GM23338 (cell line): ENCODE data around the gene KRT15. TPM values are rescaled to one million over a fixed set of nuclear protein-coding genes. Genes with fewer than 3 reads are reported as not detected.

Source experiments
- ATAC-seq: fragments of 200-7000 bp; cut with Tn5 transposase; 3 replicates; pipeline ENCODE4 v1.9.1; 2020
- DNase-seq: peaks from one replicate; pipeline ENCODE4 v3.0.0-alpha.2; 2015; ENCODE audit warnings: low spot score
- H2AFZ ChIP-seq: fragments of 200-600 bp; sonication (generic); 2 replicates; pipeline ENCODE4 v1.8.0; 2016; ENCODE audit warnings: antibody characterized with exemption, mild to moderate bottlenecking, moderate library complexity
- H3F3A ChIP-seq: fragments of 200-600 bp; sonication (generic); replicated peaks from 2 replicates; pipeline ENCODE4 v1.8.0; 2017; ENCODE audit warnings: antibody characterized with exemption, mixed run types, low read depth
- H3K27ac ChIP-seq: fragments of 200-600 bp; sonication (generic); 2 replicates; pipeline ENCODE4 v1.6.1; 2016; ENCODE audit warnings: low read depth
- H3K27me3 ChIP-seq: fragments of 200-600 bp; sonication (generic); 2 replicates; pipeline ENCODE4 v1.8.0; 2016; ENCODE audit warnings: mild to moderate bottlenecking, mixed run types, moderate library complexity; ENCODE audit not compliant: insufficient read depth
- H3K36me3 ChIP-seq: fragments of 200-600 bp; sonication (generic); 2 replicates; pipeline ENCODE4 v1.8.0; 2016; ENCODE audit warnings: mild to moderate bottlenecking; ENCODE audit not compliant: insufficient read depth
- H3K4me1 ChIP-seq: fragments of 200-600 bp; sonication (generic); 2 replicates; pipeline ENCODE4 v1.8.0; 2016; ENCODE audit warnings: mild to moderate bottlenecking, moderate library complexity; ENCODE audit not compliant: insufficient read depth
- H3K4me2 ChIP-seq: fragments of 200-600 bp; sonication (generic); 2 replicates; pipeline ENCODE4 v1.7.1; 2017; ENCODE audit warnings: mixed run types
- H3K4me3 ChIP-seq: fragments of 200-600 bp; sonication (generic); 2 replicates; pipeline ENCODE4 v1.6.1; 2016; ENCODE audit warnings: mixed run types
- H3K79me2 ChIP-seq: fragments of 200-600 bp; sonication (generic); replicated peaks from 2 replicates; pipeline ENCODE4 v1.8.0; 2017; ENCODE audit warnings: mild to moderate bottlenecking; ENCODE audit not compliant: insufficient read depth
- H3K9me2 ChIP-seq: fragments of 200-600 bp; sonication (generic); 2 replicates; pipeline ENCODE4 v1.8.0; 2017; ENCODE audit not compliant: insufficient read depth
- H4K20me1 ChIP-seq: fragments of 200-600 bp; sonication (generic); replicated peaks from 2 replicates; pipeline ENCODE4 v1.8.0; 2017; ENCODE audit warnings: mild to moderate bottlenecking; ENCODE audit not compliant: insufficient read depth
- H3K27ac Mint-ChIP-seq: 2 replicates; pipeline ENCODE4 v1.8.0; 2020; ENCODE audit warnings: inconsistent platforms, mild to moderate bottlenecking, moderate library complexity, mixed read lengths
- H3K27me3 Mint-ChIP-seq: 3 replicates; pipeline ENCODE4 v1.8.0; 2022; ENCODE audit warnings: low read depth, mild to moderate bottlenecking, moderate library complexity, mixed read lengths, inconsistent platforms; ENCODE audit not compliant: insufficient read depth, poor library complexity
- H3K36me3 Mint-ChIP-seq: 3 replicates; pipeline ENCODE4 v1.8.0; 2021; ENCODE audit warnings: low read depth, mild to moderate bottlenecking, inconsistent platforms, moderate library complexity, mixed read lengths
- H3K4me1 Mint-ChIP-seq: 3 replicates; pipeline ENCODE4 v1.8.0; 2020; ENCODE audit warnings: mild to moderate bottlenecking, inconsistent platforms, mixed read lengths
- H3K4me3 Mint-ChIP-seq: 3 replicates; pipeline ENCODE4 v1.8.0; 2021; ENCODE audit warnings: moderate library complexity, mild to moderate bottlenecking, inconsistent platforms, mixed read lengths
- H3K9me3 Mint-ChIP-seq: 3 replicates; pipeline ENCODE4 v1.8.0; 2020; ENCODE audit warnings: moderate library complexity, mild to moderate bottlenecking, inconsistent platforms, mixed read lengths
- CREB1 ChIP-seq: fragments of 250-450 bp; sonication (Bioruptor Pico); IDR thresholded peaks from 2 replicates; pipeline ENCODE4 v1.5.0; 2020; ENCODE audit warnings: low read depth, mild to moderate bottlenecking, moderate library complexity
- ETS1 ChIP-seq: IDR thresholded peaks from 2 replicates; pipeline ENCODE4 v1.6.1; 2016; ENCODE audit warnings: antibody characterized with exemption
- EZH2 ChIP-seq: fragments of 200-600 bp; sonication (generic); IDR thresholded peaks from one replicate; pipeline ENCODE4 v1.8.0; 2017; ENCODE audit warnings: antibody characterized with exemption, mild to moderate bottlenecking, low read depth; ENCODE audit not compliant: unreplicated experiment
- EZH2phosphoT487 ChIP-seq: fragments of 200-600 bp; sonication (generic); IDR thresholded peaks from one replicate; pipeline ENCODE4 v1.8.1; 2018; ENCODE audit warnings: antibody characterized with exemption; ENCODE audit not compliant: unreplicated experiment
- NANOG ChIP-seq: IDR thresholded peaks from 2 replicates; pipeline ENCODE4 v1.6.1; 2016; ENCODE audit warnings: antibody characterized with exemption, borderline replicate concordance
- POLR2AphosphoS5 ChIP-seq: IDR thresholded peaks from 2 replicates; pipeline ENCODE4 v1.6.1; 2016; ENCODE audit warnings: antibody characterized with exemption, low read depth
- STAT1 ChIP-seq: IDR thresholded peaks from one replicate; pipeline ENCODE4 v1.6.1; 2016; ENCODE audit warnings: antibody characterized with exemption; ENCODE audit not compliant: unreplicated experiment
- ZNF114 ChIP-seq: fragments of 250-450 bp; sonication (Bioruptor Pico); IDR thresholded peaks from 2 replicates; pipeline ENCODE4 v1.5.0; 2020; ENCODE audit warnings: mild to moderate bottlenecking, moderate library complexity
- ZNF331 ChIP-seq: fragments of 250-450 bp; sonication (Bioruptor Pico); IDR thresholded peaks from 2 replicates; pipeline ENCODE4 v1.5.0; 2020; ENCODE audit warnings: low read depth, mild to moderate bottlenecking, moderate library complexity
- ZNF462 ChIP-seq: fragments of 250-450 bp; sonication (Bioruptor Pico); IDR thresholded peaks from 2 replicates; pipeline ENCODE4 v1.5.0; 2020; ENCODE audit warnings: mild to moderate bottlenecking, moderate library complexity
- polyA plus RNA-seq: library from polyadenylated mRNA; unstranded; fragments of >200 nt; fragmentation: Nextera tagmentation; extraction: Ambion mirVana; gene quantifications from 2 replicates; pipeline ENCODE4 v1.2.1, GENCODE V29; 2016
- total RNA-seq: library from RNA; depleted of rRNA; stranded (reverse); fragments of >200 nt; shearing (Covaris generic); gene quantifications from 2 replicates; pipeline ENCODE4 v1.2.3, GENCODE V29; 2014
- TF ChIP-seq, protein P1 (sequence below): IDR thresholded peaks from one replicate; pipeline ENCODE4 v1.6.1; 2018; ENCODE audit warnings: antibody characterized with exemption; ENCODE audit not compliant: unreplicated experiment

Gene KRT15
- total and polyA plus RNA-seq, 2 experiments from 2014 or later: 0.03 TPM; not detected in 1

DNA sequence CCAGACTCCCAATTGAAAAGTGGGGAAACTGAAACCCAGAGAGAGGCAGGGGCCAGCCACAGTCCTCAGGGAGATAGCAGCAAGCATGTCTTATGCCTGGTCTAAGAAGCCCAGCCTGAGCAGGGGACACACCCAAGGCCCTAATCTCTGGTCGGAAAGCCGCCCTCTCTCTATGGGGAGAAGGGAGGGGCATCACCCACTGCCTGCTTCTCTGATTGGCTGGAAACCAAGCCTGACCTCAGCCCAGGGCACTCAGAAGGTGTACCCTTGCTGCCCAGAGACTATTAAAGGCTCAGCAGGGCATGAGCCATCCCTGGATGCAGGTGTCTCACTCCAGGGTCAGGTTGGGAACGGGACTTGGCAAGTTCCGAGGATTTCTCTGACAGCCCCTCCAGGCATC, 7.6 kb downstream of the KRT15 start:
- Mint-ChIP-seq H3K36me3 (no peaks in the 10 kb centered on the region), H3K4me1 (peaks cover 28% of the 10 kb centered on the region), H3K27me3 (peaks cover 18% of the 10 kb centered on the region), H3K4me3 (no peak overlapping the region), H3K9me3 (no peaks in the 10 kb centered on the region), H3K27ac (no peak overlapping the region)
- Histone ChIP-seq H3K79me2 (no peaks in the 10 kb centered on the region), H3K4me2 (no peak overlapping the region), H4K20me1 (no peaks in the 10 kb centered on the region), H2AFZ (no peak overlapping the region; the same call in 1 of the 2 replicates), H3K4me3 (no peak overlapping the region), H3K27ac (no peak overlapping the region), H3F3A (no peaks in the 10 kb centered on the region), H3K36me3 (no peaks in the 10 kb centered on the region), H3K9me2 (no peaks in the 10 kb centered on the region), H3K27me3 (no peaks in the 10 kb centered on the region), H3K4me1 (peaks cover 7% of the 10 kb centered on the region)
- no peak for TF ChIP-seq EZH2phosphoT487
- TF ChIP-seq EZH2: no peak
- TF ChIP-seq POLR2AphosphoS5: no peak
- TF ChIP-seq ZNF114 (CRISPR knock-in tag): no peak
- no peak for TF ChIP-seq NANOG
- TF ChIP-seq ZNF331: no peak
- TF ChIP-seq CREB1 (CRISPR knock-in tag): no peak
- TF ChIP-seq, protein P1, sequence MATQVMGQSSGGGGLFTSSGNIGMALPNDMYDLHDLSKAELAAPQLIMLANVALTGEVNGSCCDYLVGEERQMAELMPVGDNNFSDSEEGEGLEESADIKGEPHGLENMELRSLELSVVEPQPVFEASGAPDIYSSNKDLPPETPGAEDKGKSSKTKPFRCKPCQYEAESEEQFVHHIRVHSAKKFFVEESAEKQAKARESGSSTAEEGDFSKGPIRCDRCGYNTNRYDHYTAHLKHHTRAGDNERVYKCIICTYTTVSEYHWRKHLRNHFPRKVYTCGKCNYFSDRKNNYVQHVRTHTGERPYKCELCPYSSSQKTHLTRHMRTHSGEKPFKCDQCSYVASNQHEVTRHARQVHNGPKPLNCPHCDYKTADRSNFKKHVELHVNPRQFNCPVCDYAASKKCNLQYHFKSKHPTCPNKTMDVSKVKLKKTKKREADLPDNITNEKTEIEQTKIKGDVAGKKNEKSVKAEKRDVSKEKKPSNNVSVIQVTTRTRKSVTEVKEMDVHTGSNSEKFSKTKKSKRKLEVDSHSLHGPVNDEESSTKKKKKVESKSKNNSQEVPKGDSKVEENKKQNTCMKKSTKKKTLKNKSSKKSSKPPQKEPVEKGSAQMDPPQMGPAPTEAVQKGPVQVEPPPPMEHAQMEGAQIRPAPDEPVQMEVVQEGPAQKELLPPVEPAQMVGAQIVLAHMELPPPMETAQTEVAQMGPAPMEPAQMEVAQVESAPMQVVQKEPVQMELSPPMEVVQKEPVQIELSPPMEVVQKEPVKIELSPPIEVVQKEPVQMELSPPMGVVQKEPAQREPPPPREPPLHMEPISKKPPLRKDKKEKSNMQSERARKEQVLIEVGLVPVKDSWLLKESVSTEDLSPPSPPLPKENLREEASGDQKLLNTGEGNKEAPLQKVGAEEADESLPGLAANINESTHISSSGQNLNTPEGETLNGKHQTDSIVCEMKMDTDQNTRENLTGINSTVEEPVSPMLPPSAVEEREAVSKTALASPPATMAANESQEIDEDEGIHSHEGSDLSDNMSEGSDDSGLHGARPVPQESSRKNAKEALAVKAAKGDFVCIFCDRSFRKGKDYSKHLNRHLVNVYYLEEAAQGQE: no peak
- TF ChIP-seq ETS1: no peak
- no peak for DNase-seq
- ATAC-seq: peak; percentile 82

- H3K4me3 ChIP-seq: no peak overlapping the region
- peak; percentile 75 for ATAC-seq
- Mint-ChIP-seq H3K4me1 (peaks cover 28% of the 10 kb centered on the region), H3K9me3 (no peaks in the 10 kb centered on the region), H3K27me3 (peaks cover 17% of the 10 kb centered on the region), H3K36me3 (no peaks in the 10 kb centered on the region), H3K4me3 (no peak overlapping the region), H3K27ac (no peak overlapping the region)
- H3K27ac ChIP-seq: no peak overlapping the region
- no peaks in the 10 kb centered on the region for H3K36me3 ChIP-seq
- no peaks in the 10 kb centered on the region for H3K79me2 ChIP-seq
- H3K4me1 ChIP-seq: peaks cover 7% of the 10 kb centered on the region
- peak; percentile 47 for DNase-seq
- 0 out of 2 replicates have a peak overlapping the region, but pooled peaks have one; percentile 55 for H3K4me2 ChIP-seq
- no peaks in the 10 kb centered on the region for H4K20me1 ChIP-seq
- no peaks in the 10 kb centered on the region for H3K9me2 ChIP-seq
- H3F3A ChIP-seq: no peaks in the 10 kb centered on the region
- peak overlapping the region; percentile 59 for H2AFZ ChIP-seq
- no peaks in the 10 kb centered on the region for H3K27me3 ChIP-seq
- no peak for TF ChIP-seq STAT1
- TF ChIP-seq POLR2AphosphoS5: no peak
- TF ChIP-seq ZNF462 (CRISPR knock-in tag): no peak
- TF ChIP-seq EZH2: no peak
These were observed 8.2 kb downstream of the KRT15 start for GRCh38 chr17:41510251-41511065.
